Measurements from ENCODE around the gene BPGM. TPM values are rescaled to one million over a fixed set of nuclear protein-coding genes. Genes with fewer than 3 reads are reported as not detected.

The BPGM gene
- total RNA-seq, 1 donor from 2014 or later, result 24.7 TPM

DNA sequence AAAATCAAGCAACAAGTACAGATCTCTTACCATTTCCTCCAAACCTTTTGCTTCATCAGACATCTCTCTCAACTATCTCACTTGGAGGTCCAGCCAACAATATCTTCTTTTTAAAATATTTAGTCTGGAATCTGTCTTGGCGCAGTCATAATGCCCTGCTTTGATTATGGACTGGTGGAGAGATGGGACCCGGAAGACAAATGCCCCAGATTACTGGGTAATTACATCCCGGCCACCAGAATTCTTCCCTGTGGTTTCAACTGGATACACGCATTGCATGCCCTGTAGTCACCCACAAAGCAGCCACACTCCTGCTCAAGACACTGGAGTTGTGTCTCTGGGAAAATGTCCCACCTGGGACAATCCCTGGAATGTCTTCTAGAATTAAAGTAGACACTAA, 65.5 kb downstream of the BPGM start:
- TF ChIP-seq, protein P1, sequence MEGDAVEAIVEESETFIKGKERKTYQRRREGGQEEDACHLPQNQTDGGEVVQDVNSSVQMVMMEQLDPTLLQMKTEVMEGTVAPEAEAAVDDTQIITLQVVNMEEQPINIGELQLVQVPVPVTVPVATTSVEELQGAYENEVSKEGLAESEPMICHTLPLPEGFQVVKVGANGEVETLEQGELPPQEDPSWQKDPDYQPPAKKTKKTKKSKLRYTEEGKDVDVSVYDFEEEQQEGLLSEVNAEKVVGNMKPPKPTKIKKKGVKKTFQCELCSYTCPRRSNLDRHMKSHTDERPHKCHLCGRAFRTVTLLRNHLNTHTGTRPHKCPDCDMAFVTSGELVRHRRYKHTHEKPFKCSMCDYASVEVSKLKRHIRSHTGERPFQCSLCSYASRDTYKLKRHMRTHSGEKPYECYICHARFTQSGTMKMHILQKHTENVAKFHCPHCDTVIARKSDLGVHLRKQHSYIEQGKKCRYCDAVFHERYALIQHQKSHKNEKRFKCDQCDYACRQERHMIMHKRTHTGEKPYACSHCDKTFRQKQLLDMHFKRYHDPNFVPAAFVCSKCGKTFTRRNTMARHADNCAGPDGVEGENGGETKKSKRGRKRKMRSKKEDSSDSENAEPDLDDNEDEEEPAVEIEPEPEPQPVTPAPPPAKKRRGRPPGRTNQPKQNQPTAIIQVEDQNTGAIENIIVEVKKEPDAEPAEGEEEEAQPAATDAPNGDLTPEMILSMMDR (conservative IDR thresholded peaks at IDR 0.05; ENCODE audit: low read depth, low read length), result no peak
- no peak for DNase-seq (ENCODE audit: low read depth)
- no peak overlapping the region for H3K4me3 ChIP-seq (ENCODE audit: low read depth, low read length)

DNA sequence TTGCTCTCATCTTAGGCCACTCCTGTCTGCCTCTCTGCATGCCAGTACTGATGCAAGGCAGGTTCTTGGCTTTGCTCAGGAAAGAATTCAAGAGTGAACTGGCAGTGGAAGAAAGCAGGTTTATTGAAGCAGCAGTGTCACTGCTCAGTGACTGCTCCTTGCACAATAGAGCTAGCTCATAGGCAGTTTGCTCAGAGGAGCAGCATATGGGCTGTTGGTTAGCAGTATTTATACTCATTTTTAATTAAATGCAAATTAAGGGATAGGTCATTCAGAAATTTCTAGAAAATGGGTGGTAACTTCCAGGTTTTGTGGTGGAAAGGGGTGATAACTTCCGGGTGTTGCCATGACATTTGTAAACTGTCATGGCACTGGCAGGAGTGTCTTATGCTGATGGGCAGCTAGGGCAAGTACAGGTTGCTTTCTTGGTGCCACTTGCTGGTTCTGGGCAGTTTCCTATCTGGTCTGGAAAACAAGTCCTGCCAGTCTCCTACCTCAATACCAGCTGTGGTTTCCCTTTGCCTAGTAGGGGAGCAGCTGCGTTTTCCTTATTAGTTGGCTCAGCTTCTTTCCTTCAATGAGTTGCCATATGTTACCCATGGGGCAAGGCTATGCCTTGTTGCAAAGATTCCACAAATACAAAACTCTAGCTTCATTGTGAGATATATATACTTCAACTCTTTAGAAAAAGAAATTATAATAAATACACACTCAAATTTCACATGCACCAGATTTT, 68.0 kb downstream of the BPGM start:
- DNase-seq (ENCODE audit: low read depth), result no peak
- no peak overlapping the region for H3K4me3 ChIP-seq (ENCODE audit: low read depth, low read length)
- TF ChIP-seq, protein P1 (conservative IDR thresholded peaks at IDR 0.05; ENCODE audit: low read depth, low read length), result no peak

DNA sequence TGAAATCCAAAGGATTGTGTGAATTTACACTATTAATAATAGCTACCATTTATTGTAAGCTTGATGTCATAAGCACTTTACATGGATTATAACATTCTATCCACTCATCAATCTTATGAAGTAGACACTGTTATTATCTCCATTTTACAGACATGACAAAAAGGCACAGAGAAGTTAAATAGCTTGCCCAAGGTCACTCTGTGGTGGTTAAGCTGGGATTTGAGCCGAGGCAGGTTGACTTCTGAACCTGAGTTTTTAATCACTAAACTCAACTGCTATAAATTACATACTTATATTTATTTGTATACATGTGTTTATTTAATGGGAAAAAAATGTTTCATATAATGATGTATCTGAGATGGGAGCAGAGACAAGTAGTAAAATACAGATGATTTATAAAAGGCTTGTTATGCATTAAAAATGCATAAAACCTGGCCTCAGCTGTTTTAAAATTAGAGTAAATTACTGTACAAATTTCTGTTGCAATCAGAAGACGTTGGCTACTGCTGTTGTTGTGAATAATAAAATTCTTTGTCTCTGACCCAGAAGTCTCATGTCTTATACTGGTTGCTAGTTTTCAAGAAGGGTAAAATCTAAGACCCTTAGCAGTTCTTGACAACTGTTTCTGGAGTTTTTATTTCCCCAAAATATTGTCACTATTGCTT, 71.7 kb downstream of the BPGM start:
- no peak overlapping the region for H3K4me3 ChIP-seq (ENCODE audit: low read depth, low read length)
- DNase-seq (ENCODE audit: low read depth), result no peak
- TF ChIP-seq, protein P1 (conservative IDR thresholded peaks at IDR 0.05; ENCODE audit: low read depth, low read length), result no peak

DNA sequence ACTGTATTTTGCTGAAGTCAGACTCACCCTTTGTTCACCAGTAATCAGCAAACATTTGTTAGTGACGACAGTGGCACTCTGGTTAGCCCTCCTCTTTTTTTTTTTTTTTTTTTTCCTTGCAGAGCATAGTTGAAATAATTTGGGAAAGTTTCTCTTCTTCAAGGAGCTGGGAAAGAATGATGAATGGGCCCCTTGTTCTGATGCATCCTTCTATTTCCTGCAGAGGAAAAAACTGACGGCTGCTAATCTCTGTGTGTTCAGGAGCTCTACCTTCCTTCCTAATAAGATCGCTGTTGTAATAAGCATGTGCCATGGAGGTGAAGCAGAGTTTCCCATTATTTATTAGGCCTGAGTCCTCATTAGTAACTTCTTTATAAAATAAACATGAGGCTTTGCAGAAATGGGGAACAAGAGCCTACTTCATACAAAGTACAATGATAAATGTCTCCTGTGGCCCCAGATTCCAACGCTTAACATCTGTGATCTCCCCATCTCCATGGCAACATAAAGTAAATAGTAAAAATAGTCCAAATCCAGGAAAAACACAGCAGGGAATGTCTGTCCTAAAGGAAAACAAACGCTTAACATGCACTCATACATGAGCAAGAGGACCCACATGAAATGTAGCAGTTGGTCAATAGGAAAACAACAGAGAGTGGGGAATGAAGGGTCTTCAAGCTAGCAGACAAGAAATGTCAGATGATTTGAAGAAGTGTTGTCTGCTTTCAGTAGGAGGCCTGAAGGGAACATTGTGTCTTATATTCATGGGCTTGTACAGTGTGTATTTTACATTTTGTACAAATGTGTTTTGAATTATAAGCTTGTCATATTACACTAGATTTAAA, 73.7 kb downstream of the BPGM start:
- no peak for DNase-seq (ENCODE audit: low read depth)
- no peak overlapping the region for H3K4me3 ChIP-seq (ENCODE audit: low read depth, low read length)
- TF ChIP-seq, protein P1 (conservative IDR thresholded peaks at IDR 0.05; ENCODE audit: low read depth, low read length), result no peak

DNA sequence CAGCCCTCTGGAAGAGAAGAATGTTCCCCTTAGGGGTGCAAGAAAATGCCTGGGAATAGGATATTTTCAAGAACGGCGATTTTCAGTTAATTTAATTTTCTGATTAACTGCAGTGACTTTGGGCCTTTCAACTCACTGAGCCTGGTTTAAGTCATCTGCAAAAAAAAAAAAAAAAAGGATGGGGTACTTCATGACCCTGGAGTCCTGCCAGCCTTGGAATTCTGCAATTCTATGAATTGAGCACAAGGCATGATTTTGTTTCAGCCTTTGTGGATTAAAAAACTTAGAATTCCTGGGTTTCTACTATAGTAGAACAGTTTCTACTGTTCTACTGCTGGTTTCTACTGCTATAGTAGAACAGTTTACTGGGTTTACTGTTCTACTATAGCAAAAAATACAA, 74.5 kb downstream of the BPGM start:
- TF ChIP-seq, protein P1 (conservative IDR thresholded peaks at IDR 0.05; ENCODE audit: low read depth, low read length), result no peak
- DNase-seq (ENCODE audit: low read depth), result no peak
- no peak overlapping the region for H3K4me3 ChIP-seq (ENCODE audit: low read depth, low read length)

DNA sequence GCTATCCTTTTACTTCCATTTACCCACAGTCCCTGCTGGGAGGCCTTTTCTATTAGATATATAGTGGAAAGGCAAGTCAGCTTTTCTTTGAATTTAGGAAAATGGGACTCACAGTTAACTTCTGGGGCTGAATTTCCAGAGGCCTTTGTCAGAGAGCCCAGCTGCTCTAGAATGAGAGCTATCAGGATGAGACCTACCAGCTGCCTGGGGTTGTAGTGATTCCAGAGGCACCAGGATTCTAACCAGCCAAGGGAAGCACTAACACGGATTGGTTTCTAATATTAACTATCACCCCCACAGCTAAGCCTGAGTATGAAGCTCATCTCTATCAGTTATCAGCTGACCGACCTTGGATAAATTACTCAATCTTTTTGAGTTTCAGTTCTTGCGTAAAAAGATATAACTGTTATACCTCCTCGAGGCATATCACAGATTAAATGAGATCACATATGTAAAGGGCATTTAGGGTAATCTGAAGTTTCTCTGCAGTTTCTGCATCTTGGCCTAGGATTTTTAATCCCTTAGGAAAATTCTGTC, 76.2 kb downstream of the BPGM start:
- TF ChIP-seq, protein P1 (conservative IDR thresholded peaks at IDR 0.05; ENCODE audit: low read depth, low read length), result no peak
- no peak for DNase-seq (ENCODE audit: low read depth)
- no peak overlapping the region for H3K4me3 ChIP-seq (ENCODE audit: low read depth, low read length)
